CD4-positive, alpha-beta T cell treated with Interleukin-12 subunit alpha and Interleukin-12 subunit beta, for 1 hour (primary cell): Measurements from ENCODE around the gene CHGA.

Source experiments
- DNase-seq: peaks from one replicate; pipeline ENCODE4 v3.0.0-alpha.2; 2020

Gene CHGA

GRCh38 chr14:92963301-92964123 lies 40.6 kb downstream of the CHGA start:
- DNase-seq: no peak

- no peak for DNase-seq
These were observed 41.5 kb downstream of the CHGA start for GRCh38 chr14:92964124-92965109.

GRCh38 chr14:92965281-92965680 lies 42.3 kb downstream of the CHGA start:
- DNase-seq: no peak

GRCh38 chr14:92967346-92967926 lies 44.5 kb downstream of the CHGA start:
- no peak for DNase-seq

GRCh38 chr14:92968291-92969020 lies 45.5 kb downstream of the CHGA start:
- no peak for DNase-seq

GRCh38 chr14:92969430-92969829 lies 46.5 kb downstream of the CHGA start:
- no peak for DNase-seq

GRCh38 chr14:92969871-92970270 lies 46.9 kb downstream of the CHGA start:
- no peak for DNase-seq

GRCh38 chr14:92970271-92970670 lies 47.3 kb downstream of the CHGA start:
- no peak for DNase-seq

GRCh38 chr14:92971601-92972180 lies 48.7 kb downstream of the CHGA start:
- DNase-seq: no peak

GRCh38 chr14:92973261-92973797 lies 50.4 kb downstream of the CHGA start:
- DNase-seq: no peak

- no peak for DNase-seq
These were observed 50.9 kb downstream of the CHGA start for GRCh38 chr14:92973798-92974372.

GRCh38 chr14:92974541-92975345 lies 51.8 kb downstream of the CHGA start:
- DNase-seq: no peak

- no peak for DNase-seq
These were observed 53.3 kb downstream of the CHGA start for GRCh38 chr14:92976268-92976667.

- no peak for DNase-seq
These were observed 55.5 kb downstream of the CHGA start for GRCh38 chr14:92978229-92979021.

- no peak for DNase-seq
These were observed 57.9 kb downstream of the CHGA start for GRCh38 chr14:92980866-92981265.

- DNase-seq: no peak
These were observed 58.8 kb downstream of the CHGA start for GRCh38 chr14:92981726-92982125.

GRCh38 chr14:92982956-92983355 lies 60.0 kb downstream of the CHGA start:
- DNase-seq: no peak

- no peak for DNase-seq
These were observed 61.3 kb downstream of the CHGA start for GRCh38 chr14:92984082-92984788.
